ENCODE data around the gene PLA2G7.
"Not testable (repeated sequence)": the region's sequence is repeated elsewhere in the genome, so short reads cannot be mapped to it uniquely, and the experiment has no call there.

The PLA2G7 gene

DNA sequence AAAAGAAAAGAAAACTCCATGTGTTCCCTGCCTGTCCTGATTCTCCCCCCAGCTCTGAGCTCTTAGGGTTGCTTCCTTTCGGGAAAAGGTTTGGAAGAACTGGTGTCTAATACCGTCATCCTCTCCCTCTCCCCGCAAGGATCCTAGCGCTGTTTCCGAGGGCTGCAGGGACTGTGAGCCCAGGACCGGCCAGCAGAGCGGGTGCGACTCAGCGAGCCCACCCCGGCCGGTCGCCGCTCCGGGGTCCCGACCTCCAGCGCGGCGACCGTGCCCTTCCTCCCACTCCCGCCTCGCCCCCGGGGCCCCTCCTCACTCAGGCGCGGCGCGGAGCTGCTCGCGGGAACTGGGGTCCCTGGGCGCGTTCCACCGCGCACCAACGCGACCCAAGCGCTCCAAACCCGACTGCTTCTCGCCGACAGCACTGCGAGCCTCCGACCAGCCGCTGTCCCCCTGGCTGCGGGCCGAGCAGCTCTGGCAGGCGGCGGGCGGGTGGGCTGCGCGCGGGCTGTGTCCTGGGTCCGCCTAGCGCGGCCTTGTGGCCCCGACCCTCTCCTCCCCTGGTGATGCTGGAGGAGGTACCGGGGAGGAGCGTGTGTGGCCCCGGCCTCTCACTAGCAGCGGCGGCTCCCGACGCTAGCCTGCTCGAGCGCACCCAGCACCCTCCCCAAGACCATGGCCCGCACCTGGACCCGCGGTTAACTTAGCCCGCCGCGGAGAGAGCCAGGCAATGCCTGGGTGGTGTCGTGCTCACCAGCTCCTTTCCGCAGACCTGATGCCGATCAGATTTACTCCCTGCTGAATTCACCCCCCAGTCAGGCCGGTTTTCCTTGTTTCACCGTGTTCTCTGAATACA lies at the start of gene PLA2G7:
Gene PLA2G7, minus strand, starts transcription at position 509 of the 853 bp plus-strand sequence. CDS start 12,484 bp downstream, outside the sequence.
- peak; percentile 49 for DNase-seq

DNA sequence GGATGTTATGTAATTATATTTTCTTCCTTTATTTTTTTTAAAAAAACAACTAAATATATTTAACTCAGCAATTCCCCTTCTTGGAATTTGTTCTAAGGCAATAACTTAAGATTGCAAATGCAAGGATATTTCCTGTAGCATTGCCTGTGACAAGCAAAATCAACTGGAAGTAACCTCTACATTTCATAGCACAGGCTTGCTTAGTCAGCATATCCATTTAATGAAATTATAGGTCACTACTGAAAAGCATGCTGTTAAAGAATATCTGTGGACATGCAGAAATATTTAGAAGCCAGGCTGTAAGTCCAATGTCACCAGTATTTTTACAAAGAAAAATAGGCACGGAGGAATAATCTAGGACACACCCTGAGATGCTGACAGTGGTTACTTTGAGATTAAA lies 49.4 kb upstream of the PLA2G7 start:
- no peak for DNase-seq

DNA sequence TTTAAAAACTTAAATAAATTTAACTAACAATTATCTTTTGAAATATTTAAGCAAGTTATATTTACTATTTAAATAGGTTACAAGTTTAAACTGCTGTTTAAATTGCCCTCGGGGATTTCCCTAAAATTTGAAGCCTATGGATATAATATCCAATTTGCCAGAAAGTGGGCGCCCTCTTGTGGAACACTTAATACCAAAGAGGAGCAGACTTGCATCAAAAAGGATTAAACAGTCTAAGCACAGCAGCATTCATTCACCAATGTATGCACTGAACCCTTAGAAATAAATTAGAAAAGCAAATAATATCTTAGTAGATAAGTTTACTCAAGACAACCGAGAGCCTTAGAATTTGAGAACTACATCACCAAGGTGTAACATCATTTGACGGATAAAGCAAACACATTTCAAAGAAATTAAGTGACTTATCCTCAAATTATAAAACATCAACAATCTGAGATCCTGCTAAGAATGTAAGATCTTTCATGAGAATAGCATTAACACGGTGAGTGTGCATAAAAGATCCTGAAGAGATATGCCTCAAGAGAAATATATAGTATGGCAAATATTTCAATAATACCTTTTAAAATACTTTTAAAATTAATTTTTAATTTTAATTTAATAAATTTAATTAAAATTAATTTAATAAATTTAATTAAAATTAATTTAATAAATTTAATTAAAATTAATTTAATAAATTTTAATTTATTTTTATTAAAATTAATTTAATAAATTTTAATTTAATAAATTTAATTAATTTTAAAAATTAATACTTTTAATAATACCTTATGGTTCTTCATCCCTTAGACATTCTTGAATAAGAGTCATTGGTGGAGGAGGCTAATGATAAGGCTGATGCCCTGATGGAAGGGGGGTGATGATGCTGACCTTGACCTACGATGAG lies 46.6 kb upstream of the PLA2G7 start:
- peak; percentile 84 for DNase-seq

DNA sequence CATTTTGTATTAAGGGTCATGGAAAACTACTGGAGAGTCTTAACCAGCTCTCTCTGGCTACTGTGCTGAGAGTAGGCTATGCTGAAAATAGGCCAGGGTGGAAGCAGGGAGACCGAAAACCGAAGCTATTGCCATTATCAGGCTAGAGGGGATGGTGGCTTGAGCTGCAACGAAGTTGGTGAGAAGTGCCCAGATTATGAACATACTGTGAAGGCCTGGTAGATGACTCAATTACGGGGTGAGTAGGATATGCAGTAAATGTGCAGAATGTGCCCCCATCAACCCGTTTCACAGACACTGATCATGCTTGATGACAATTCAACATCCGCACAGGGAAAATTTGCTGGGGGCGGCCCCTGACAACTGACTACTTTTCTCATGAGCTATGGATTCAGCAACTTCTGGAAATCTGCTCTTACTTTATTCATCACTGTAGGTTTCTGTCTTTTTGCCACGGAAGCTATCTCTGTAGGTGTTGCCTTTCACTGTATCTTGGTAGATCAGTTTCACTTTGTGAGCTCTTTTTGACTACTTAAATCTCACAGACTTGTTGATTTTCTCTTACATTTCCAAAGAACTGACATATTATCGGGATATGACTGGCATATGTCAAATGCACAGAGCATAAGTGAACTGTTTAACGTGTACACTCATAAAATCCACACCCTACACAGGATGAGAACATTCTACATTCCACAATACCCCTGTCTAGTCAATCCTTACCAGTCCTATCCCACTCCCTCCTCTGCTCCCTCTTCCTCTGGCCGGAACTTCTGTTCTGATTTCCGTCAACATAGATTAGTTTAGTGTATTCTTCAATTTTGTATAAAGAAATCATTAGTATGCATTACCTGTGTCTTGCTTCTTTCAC lies 42.5 kb upstream of the PLA2G7 start:
- no peak for DNase-seq

DNA sequence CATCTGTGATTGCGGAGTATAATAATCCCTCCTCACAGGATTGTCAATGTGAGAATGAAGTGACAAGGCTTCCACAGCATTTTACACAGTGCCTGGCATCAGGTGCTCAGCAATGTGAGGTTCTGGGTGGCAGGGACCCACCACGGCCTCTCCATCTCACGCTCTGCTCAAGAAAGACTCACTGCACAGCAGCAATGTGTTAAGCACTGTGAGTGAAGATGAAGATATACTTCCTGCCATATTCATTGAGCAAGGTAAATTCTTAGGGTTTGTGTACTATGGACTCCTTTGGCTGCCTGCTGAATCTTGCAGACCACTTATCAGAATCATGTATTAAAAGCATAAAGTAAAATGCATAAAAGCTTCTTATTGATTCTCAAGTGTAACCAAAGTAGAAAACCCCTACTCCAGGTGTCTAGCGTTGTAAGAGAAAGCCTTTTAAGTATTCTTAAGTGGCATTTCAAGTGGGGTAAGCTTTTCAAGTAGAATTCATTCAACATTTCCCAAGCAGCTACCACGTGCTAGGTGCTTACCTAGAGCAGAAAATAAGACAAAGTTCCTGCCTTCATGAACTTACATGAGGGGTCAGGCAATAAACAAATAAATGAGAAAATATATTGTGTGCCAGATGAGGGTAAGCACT lies 41.0 kb upstream of the PLA2G7 start:
- no peak for DNase-seq

DNA sequence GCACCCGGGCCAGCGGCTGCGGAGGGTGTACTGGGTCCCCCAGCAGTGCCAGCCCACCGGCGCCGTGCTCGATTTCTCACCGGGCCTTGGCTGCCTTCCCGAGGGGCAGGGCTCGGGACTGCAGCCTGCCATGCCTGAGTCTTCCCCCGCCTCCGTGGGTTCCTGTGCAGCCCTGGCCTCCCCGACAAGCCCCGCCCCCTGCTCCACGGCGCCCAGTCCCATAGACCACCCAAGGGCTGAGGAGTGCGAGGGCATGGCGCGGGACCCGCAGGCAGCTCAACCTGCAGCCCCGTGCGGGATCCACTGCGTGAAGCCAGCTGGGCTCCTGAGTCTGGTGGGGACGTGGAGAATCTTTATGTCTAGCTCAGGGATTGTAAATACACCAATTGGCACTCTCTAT lies 39.6 kb upstream of the PLA2G7 start:
- not testable (repeated sequence) for DNase-seq

DNA sequence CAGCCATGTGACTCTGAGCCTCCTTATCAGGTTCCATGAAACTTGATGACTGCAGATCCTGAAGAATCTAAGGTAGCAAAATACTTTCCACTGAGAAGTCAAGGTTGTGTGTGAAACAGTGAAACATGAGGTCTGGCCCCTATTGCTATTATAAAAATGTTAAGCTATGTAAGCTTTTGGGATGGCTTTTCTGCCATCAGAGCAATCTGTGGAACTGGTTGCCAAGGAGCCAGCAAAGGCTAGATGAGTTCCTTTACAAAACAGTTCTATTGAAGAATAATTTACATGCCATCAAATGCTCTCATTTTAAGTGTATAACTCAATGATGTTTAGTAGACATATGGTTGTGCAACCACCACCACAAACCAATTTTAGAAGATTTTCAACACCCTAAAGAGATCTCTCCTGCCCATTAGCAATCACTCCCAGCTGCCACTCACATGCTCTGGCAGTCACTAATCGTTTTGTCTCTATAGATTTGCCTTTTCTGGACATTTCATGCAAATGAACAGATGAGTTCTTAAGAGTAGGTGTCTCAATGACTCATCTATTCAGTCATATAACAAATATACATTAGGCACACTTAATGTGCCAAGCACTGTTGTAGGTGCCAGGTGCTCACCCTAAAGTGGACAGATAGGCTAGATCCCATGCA lies 38.2 kb upstream of the PLA2G7 start:
- no peak for DNase-seq

DNA sequence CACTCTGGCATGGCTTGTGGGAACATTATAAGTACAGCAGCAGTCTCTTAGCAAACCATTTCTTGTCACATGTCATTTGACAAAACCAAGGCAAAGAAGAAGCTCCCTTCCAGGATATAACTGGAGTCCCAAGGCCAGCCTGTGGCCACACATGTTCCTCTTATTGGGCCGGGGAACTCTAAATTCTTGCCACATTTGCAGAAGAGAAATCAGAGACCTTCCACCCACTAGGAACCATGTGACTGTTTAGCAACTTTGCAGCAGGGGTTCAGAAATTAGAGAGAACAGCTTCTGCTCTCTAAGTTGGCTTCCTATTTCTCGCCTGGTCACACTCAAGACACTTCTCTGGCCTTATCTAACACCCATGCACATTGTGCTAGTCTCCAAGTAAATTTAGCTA lies 37.6 kb upstream of the PLA2G7 start:
- DNase-seq = no peak

DNA sequence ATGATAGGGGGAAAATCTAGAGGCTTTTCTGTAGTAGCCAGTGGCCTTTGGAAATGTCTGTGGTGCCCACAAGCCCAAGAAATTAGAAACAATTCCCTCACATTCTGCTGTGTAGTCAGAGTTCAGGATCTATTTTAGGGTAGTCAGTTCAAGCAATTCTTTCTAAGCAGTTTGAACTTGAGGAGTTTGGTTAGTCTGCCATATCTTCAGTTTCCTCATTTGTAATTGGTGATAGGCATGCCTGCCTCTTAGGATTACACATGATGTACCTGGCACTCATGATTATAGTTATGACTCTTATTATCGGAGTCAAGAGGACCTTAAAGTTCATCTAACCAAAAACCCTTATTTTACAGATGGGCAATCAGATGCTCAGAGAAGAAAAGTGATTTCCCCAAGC lies 36.8 kb upstream of the PLA2G7 start:
- no peak for DNase-seq

DNA sequence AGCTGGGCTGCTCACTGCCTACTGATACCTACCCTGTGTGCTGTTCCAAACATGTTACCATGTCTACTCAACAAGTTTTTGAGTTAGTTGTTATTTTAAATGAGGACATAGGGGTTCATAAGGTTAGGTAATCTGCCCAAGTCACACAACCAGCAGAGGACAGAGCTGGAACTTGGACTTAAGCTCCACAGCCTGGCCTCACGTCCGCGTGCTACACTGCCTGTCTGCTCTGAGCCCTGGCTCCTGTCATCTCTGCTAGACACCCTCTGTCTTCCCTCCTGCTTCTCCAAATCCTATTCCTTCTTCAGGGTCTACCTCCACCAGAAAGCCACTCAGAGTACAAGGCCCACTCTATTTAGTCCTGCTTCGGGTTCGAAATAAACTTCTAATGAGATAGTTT lies 29.8 kb upstream of the PLA2G7 start:
- DNase-seq = no peak

DNA sequence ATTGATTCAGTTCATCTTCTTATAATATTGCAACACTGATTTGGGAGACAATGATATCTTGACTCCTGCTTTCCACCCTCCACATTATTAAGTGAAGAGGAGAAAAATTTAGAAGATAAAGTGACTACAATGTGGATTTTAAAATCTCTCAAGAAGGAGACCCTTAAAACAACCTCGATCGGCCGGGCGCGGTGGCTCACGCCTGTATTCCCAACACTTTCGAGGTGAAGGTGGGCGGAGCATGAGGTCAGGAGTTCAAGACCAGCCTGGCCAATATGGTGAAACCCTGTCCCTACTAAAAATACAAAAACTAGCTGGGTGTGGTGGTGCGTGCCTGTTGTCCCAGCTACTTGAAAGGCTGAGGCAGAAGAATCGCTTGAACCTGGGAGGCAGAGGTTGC lies 29.1 kb upstream of the PLA2G7 start:
- DNase-seq = not testable (repeated sequence)

DNA sequence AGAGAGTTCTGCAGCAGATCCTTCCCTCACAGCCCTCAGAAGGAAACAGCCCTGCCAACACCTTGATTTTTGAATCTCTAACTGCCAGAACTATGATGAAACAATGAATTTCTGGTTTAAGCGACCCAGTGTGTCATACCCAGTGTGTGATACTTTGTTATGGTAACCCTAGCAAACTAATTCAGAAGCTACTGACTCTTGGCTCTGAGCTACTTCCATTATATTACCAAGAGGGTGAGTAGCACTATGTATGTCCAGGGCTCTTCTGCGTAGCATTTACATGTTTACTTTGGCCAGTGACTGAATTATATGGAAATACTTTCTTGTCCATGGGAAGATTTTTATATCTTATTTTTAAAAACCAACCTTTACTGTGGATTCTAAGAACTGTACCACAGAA lies 28.3 kb upstream of the PLA2G7 start:
- DNase-seq = no peak

DNA sequence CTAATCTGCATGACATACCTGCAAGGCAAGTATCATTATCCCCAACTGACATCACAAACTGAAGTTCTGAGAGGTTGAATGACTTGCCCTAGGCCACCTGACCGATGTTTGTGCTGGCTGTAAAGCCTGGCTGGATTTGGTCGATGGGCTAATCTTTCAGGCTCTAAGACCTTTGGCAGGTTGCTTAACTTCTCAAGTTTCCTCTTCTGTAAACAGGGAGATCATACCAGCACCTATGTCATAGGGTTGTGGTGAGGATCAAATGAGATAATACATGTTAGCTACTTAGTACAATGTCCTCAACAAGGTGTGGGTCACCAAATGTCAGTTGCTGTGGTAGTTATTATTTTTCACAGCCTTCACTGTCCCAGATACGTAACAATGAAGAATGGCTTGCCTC lies 25.8 kb upstream of the PLA2G7 start:
- no peak for DNase-seq

DNA sequence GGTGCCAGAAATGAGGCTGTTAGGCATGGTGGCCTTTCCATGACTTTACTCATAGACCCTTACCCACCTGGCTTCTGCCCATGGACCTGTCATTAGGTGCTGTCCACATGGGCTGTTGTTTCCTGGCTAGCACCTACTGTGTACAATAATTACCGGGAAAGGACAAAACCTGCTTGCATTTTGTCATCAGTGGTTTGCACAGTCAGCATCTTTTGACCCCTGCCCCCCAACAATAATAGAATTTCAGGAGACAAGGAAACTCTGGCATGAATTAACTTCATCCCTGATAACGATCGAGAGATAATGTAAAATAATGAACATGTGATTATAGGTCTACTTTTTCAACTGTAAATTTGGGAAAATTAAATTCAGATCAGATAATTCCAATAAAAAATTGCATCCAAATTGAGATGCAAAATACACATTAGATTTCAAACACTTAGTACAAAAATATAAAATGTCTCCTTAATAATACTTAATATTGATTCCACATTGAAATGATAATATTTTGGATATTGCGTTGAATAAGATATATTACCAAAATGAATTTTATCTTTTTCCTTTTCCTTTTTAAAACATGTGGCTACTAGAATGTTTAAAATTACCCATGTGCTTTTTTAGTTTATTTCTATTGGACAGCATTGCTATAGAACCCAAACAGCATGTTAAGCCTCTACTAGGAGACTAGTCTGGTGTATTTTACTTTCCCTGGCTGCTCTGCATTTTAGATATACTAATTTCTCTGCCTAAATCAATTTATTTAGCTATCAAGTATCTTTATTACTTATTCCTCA lies 24.0 kb upstream of the PLA2G7 start:
- DNase-seq = no peak

DNA sequence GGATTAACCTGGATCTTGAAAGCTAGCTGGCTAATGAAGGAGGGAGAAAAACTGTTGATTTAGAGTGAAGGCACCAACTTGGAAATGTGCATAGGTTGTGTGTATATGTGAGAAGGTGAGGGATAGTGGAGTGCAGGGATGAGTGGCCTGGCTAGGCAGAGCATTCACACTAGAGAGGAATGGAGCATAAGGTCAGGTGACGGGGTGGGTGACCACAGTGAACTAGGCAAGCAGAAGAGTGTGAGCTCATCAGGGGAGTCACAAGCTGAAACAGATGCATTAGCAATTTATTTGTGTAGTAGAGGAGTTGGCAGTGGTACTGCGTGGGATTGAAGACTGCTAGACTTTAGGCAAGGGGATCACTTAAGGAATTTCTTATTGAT lies 22.0 kb upstream of the PLA2G7 start:
- no peak for DNase-seq

DNA sequence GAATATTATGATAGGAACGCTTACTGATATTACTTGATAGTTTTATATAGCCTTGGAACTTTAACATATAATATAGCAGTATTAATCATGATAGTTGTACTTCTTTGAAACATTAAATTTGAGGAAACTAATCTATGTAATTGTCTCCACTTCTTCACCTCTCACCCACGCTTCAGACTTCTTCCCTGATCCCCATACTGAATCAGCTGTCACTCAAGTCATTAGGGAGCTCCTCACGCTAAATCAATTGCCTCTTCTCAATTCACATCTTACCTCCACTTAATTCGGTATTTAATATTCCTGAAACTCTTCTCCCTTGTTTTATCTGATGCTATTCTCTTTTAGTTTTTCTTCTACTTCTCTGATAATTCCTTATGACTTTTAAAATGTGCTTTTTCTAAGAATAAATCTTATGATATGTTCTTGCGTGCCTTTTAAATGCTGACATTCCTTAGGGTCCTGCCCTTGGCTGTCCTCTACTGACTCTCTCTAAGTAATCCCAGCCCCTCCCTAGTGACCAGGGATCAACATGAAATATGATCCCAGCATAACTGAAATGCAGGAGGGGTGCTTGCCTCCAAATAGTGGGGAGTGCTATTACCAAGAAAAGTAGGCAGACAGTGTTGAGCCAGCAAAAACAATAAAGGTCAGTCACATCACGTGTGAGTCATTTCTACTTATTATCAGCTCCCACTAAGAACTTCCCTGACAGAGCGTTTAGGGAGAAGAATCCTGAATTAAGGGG lies 21.5 kb upstream of the PLA2G7 start:
- no peak for DNase-seq

DNA sequence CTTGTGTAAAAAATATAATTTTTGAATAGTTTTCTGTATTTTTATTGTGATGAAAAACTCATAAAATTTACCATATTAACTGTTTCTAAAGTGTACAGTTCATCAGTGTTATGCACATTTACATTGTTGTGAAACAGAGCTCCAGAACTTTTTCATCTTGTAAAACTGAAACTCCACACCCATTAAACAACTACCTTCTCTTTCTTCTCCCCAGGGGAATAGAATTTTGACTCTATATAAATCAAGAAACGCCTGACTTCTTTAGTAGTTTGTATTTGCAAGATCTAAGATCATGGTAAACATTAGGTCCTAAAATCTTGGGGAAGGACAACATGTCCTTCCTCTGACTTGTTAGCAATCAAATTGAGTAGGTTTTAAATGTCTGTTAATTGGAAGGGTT lies 20.7 kb upstream of the PLA2G7 start:
- DNase-seq = no peak

DNA sequence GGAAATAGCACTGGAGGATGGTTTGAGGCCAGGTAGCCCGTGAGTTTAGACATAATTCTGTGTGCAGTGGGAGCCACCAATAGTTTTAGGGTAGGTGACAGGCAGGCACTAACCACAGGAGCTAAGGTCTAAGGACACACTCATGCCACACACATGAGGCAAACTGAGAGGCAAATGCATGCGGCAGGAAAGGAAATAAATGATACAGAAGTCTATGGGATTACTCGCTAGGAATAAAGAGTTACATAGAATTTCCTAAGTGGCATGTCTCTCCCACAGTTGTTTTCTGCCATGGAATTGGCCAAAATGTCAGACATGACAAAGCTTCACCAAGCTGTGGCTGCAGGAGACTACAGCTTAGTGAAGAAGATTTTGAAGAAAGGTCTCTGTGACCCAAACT lies 16.5 kb upstream of the PLA2G7 start:
- DNase-seq = no peak

DNA sequence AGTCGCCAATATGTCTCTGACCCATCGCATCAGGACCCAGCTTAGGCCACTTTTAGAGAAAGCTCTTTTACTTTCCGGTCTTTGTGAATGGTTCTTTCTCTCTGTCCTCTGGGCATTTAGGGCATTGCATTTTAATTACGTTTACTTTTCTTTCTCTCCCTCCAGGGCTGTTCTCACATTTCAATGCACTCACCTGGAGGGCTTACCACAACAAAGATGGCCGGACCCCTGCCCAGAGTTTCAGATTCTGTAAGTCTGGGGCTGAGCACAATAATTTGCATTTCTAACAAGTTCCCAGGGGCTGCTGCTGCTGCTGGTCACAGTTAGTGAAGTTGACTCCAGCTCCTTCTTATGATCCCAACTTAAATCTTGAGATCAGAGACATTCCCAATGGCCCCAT lies 14.6 kb upstream of the PLA2G7 start:
- DNase-seq = no peak

DNA sequence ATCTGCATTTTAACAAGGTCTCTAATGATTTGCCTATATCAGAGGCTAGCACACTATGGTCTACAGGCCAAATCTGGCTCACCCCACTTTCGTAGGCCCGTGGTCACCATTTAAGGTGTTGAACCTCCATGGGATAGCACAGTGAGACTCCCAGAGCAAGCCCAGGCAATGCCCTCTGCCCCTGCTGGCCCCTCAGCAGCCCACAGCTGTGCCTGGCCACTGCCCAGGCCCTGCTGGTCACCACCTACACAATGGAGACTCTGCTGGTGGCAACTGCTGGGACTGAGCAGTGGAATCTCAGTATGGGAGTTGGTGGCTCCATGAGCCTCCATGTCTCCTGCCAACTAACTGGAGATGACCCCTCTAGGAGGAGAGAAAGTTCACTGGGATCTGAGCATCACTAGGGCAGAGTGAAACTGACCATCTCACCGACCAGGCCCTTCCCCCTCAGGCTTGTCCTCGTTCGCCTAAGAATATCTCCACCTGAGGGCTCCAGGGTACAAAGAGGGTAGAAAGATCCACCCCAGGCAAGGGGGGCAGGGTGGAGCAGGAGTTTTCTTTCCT lies 13.8 kb upstream of the PLA2G7 start:
- DNase-seq = no peak

Measured in NCI-H1105 treated with DMSO at 0.1 percent for 48 hours (cell line).